GM19043 (cell line): ENCODE measurements around the gene PEX6.

ENCODE experiments used
- ATAC-seq: cut with Tn5 transposase; IDR thresholded peaks from one replicate; pipeline ENCODE4 v1.9.1; 2021; ENCODE audit warnings: low read depth; ENCODE audit not compliant: unreplicated experiment

Gene PEX6

GRCh38 chr6:42978839-42979522, at the start of gene PEX6:
PEX6 (minus strand) TSS chr6:42979181; CDS start chr6:42979150, 31 bp downstream.
- peak; percentile 92 for ATAC-seq

- ATAC-seq, result no peak
Observed at GRCh38 chr6:43026365-43026764, 47.4 kb upstream of the PEX6 start.

- ATAC-seq, result no peak
Observed at GRCh38 chr6:43024436-43024835, 45.5 kb upstream of the PEX6 start.

GRCh38 chr6:43021270-43022047, 42.5 kb upstream of the PEX6 start, which contains the start of gene RRP36:
RRP36 (plus strand) TSS chr6:43021623; CDS start chr6:43021655, 32 bp downstream.
- ATAC-seq, result peak; percentile 67

- ATAC-seq, result no peak
Observed at GRCh38 chr6:43020847-43021246, 41.9 kb upstream of the PEX6 start.

GRCh38 chr6:43020052-43020705, 41.2 kb upstream of the PEX6 start:
- ATAC-seq, result no peak

GRCh38 chr6:43019152-43019551, 40.2 kb upstream of the PEX6 start:
- no peak for ATAC-seq

GRCh38 chr6:43016943-43017334, 38.0 kb upstream of the PEX6 start:
- no peak for ATAC-seq

GRCh38 chr6:43016176-43016942, 37.4 kb upstream of the PEX6 start:
- ATAC-seq, result no peak

GRCh38 chr6:43014434-43014909, 35.5 kb upstream of the PEX6 start:
- no peak for ATAC-seq

GRCh38 chr6:43013843-43014433, 35.0 kb upstream of the PEX6 start, which contains the start of the genes KLHDC3 and MEA1:
KLHDC3 (plus strand) TSS chr6:43014249; CDS start chr6:43017193, 2,944 bp downstream.
MEA1 (minus strand) TSS chr6:43013946; CDS start chr6:43013813, 133 bp downstream.
- ATAC-seq, result peak; percentile 91

- peak; percentile 3 for ATAC-seq
Observed at GRCh38 chr6:43013097-43013842, 34.3 kb upstream of the PEX6 start.

- ATAC-seq, result no peak
Observed at GRCh38 chr6:43012364-43012763, 33.4 kb upstream of the PEX6 start.

GRCh38 chr6:43011207-43011606, 32.2 kb upstream of the PEX6 start:
- ATAC-seq, result no peak

GRCh38 chr6:43009124-43009523, 30.1 kb upstream of the PEX6 start:
- ATAC-seq, result no peak

GRCh38 chr6:43007126-43007525, 28.1 kb upstream of the PEX6 start:
- no peak for ATAC-seq

- ATAC-seq, result no peak
Observed at GRCh38 chr6:43006251-43006650, 27.3 kb upstream of the PEX6 start.

GRCh38 chr6:43005844-43006243, 26.9 kb upstream of the PEX6 start:
- ATAC-seq, result no peak

- no peak for ATAC-seq
Observed at GRCh38 chr6:43001843-43002242, 22.9 kb upstream of the PEX6 start.
